GM21447 (cell line): ENCODE data around the gene DOCK10.
"Not testable (repeated sequence)": the region's sequence is repeated elsewhere in the genome, so short reads cannot be mapped to it uniquely, and the experiment has no call there.

Experiments
- ATAC-seq: cut with Tn5 transposase; IDR thresholded peaks from one replicate; pipeline ENCODE4 v1.9.1; 2021; ENCODE audit not compliant: unreplicated experiment

DOCK10 gene

GRCh38 chr2:224925061-224925809 is 117.0 kb downstream of the DOCK10 start:
- ATAC-seq = peak; percentile 0

- no peak for ATAC-seq
Observed at GRCh38 chr2:224924631-224925030, 117.6 kb downstream of the DOCK10 start.

- ATAC-seq = peak; percentile 64
Observed at GRCh38 chr2:224922142-224922727, 120.0 kb downstream of the DOCK10 start.

- ATAC-seq = no peak
Observed at GRCh38 chr2:224919472-224920110, 122.7 kb downstream of the DOCK10 start.

GRCh38 chr2:224918626-224919471 is 123.4 kb downstream of the DOCK10 start:
- ATAC-seq = no peak

GRCh38 chr2:224917246-224917645 is 125.0 kb downstream of the DOCK10 start:
- not testable (repeated sequence) for ATAC-seq

GRCh38 chr2:224915136-224915535 is 127.1 kb downstream of the DOCK10 start:
- no peak for ATAC-seq

- no peak for ATAC-seq
Observed at GRCh38 chr2:224910574-224910925, 131.7 kb downstream of the DOCK10 start.

- ATAC-seq = peak; percentile 67
Observed at GRCh38 chr2:224909885-224910573, 132.2 kb downstream of the DOCK10 start.

GRCh38 chr2:224908818-224909217 is 133.4 kb downstream of the DOCK10 start:
- no peak for ATAC-seq

- ATAC-seq = no peak
Observed at GRCh38 chr2:224904381-224904780, 137.9 kb downstream of the DOCK10 start.

GRCh38 chr2:224903621-224904020 is 138.6 kb downstream of the DOCK10 start:
- ATAC-seq = no peak

- ATAC-seq = no peak
Observed at GRCh38 chr2:224901121-224901676, 141.1 kb downstream of the DOCK10 start.

GRCh38 chr2:224895377-224895776 is 146.9 kb downstream of the DOCK10 start:
- ATAC-seq = no peak

GRCh38 chr2:224894356-224894755 is 147.9 kb downstream of the DOCK10 start:
- ATAC-seq = peak; percentile 96

GRCh38 chr2:224893848-224894247 is 148.4 kb downstream of the DOCK10 start:
- peak; percentile 36 for ATAC-seq

GRCh38 chr2:224892574-224893204 is 149.6 kb downstream of the DOCK10 start:
- ATAC-seq = no peak

- no peak for ATAC-seq
Observed at GRCh38 chr2:224890372-224890771, 151.9 kb downstream of the DOCK10 start.

- ATAC-seq = no peak
Observed at GRCh38 chr2:224887141-224887540, 155.1 kb downstream of the DOCK10 start.
